Hepatic stellate cell (primary cell): ENCODE data around the gene KIF18A.
"Not testable (repeated sequence)": the region's sequence is repeated elsewhere in the genome, so short reads cannot be mapped to it uniquely, and the experiment has no call there.

Experiments
- DNase-seq: peaks from one replicate; pipeline ENCODE4 v3.0.0; 2011; ENCODE audit warnings: low spot score

Gene KIF18A

DNA sequence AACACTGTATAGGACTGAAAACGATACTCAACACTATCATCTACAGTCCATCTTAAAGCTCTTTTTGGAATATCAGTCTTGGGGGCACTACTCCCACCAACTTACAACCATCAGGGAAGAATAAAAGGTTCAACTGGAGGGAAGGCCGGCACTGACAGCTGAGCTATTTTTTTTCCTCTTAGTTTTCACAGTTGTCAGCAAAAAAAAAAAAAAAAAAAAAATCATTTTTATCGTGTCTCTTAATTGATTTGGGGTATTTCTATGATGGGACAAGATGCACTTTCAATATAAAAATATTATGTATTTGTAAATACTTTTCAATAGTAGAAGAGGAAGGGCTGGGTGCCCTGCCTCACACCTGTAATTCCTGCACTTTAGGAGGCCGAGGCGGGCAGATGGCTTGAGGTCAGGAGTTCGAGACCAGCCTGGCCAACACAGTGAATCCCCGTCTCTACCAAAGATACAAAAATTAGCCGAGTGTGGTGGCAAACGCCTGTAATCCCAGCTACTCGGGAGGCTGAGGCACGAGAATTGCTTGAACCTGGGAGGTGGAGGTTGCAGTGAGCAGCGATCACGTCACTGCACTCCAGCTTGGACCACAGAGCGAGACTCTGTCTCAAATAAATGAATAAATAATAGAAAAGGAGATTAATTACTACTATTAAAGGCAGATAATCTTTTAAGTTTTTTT lies 1.5 kb downstream of the KIF18A start:
- DNase-seq: no peak

- no peak for DNase-seq
Measured at GRCh38 chr11:28105869-28106268, 2.1 kb downstream of the KIF18A start.

DNA sequence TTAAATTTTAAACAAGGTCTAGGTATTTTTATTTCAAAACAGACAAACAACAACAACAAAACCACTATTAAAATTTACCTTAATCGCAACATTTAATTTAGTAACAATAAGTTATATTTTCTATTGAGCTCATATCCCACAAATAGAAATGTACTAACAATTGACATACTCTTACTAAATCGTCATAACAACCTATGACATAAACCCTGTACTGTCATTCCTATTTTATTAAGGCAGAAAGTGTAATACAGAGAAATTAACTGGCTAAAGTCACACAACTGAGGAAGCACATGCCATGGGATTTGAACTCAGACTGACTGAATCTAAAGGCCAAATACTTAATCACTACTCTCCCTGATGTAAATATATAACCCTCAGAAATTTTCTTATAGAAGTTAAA lies 3.0 kb downstream of the KIF18A start:
- no peak for DNase-seq

DNA sequence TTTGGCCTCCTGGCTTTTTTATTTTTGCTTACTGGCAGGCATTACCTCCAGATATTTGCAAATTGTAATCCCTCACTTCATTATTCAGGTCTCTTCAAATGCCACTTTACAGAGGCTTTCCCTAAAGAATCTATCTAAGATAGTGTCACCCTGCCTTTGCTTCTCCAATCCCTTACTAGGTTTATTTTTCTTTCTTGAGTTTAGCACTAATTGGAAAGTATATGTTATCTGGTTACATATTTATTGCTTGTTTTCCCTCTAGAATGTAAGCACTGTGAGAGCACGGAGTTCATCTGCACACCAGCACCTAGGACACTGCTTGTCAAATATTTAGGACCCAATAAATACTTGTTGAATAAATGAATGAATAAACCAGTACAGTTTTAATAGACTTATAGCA lies 3.5 kb downstream of the KIF18A start:
- DNase-seq: no peak

DNA sequence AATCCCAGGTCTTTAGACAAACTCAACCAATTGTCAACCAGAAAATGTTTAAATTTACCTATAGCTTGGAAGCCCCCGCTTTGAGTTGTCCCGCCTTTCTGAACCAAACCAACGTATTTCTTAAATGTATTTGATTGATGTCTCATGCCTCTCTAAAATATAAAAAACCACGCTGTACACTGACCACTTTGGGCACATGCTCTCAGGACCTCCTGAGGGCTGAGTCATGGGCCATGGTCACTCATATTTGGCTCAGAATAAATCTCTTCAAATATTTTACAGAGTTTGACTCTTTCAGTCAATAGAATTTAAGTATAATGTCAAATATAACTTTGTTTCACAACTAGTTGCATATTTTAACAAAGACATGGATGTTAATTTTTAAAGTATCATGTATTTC lies 5.7 kb downstream of the KIF18A start:
- not testable (repeated sequence) for DNase-seq

GRCh38 chr11:28100665-28101064 lies 7.3 kb downstream of the KIF18A start:
- no peak for DNase-seq

GRCh38 chr11:28099715-28100114 lies 8.2 kb downstream of the KIF18A start:
- no peak for DNase-seq

DNA sequence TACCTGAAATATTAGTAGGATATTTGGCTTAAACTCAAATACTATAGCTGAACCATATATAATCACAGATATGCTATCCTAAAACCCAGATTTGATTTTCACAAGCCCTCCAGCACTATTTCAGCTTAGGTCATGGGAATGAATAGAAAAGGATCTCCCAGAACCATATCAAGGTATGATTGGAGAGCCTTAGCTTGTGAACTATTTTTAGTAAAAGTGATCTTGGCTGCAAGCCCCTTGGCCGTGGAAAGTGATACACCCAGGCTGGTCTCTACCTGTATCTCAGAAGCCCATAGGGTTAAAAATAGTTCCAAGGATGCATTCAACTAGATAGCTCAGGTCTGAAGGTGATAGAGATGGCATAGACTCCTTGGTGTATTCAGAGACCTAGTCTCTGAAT lies 9.7 kb downstream of the KIF18A start:
- DNase-seq: no peak

- no peak for DNase-seq
Measured at GRCh38 chr11:28092786-28093185, 15.2 kb downstream of the KIF18A start.

- no peak for DNase-seq
Measured at GRCh38 chr11:28090052-28090749, 17.8 kb downstream of the KIF18A start.

DNA sequence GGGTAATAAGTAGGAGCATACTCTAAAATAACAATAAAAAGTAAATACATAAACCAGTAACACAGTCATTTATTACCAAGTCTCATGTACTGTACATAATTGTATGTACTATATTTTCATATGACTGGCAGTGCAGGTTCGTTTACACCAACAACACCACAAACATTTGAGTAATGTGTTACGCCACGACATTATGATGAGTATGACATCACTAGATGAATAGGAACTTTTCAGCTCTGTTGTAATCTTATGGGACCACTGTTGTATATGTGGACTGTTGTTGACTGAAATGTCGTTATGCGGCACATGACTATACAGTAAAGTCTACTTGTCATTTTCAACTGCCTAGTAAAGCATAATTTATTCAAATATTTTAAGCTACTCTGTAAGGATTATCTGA lies 18.6 kb downstream of the KIF18A start:
- no peak for DNase-seq

- DNase-seq: not testable (repeated sequence)
Measured at GRCh38 chr11:28087693-28088092, 20.3 kb downstream of the KIF18A start.

DNA sequence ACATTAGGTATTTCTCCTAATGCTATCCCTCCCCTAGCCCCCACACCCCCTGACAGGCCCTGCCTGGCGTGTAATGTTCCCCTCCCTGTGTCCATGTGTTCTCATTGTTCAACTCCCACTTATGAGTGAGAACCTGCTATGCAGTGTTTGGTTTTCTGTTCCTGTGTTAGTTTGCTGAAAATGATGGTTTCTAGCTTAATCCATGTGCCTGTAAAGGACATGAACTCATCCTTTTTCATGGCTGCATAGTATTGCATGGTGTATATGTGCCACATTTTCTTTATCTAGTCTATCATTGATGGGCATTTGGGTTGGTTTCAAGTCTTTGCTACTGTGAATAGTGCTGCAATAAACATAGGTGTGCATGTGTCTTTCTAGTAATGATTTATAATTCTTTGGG lies 20.8 kb downstream of the KIF18A start:
- not testable (repeated sequence) for DNase-seq

- DNase-seq: no peak
Measured at GRCh38 chr11:28086569-28086968, 21.4 kb downstream of the KIF18A start.

DNA sequence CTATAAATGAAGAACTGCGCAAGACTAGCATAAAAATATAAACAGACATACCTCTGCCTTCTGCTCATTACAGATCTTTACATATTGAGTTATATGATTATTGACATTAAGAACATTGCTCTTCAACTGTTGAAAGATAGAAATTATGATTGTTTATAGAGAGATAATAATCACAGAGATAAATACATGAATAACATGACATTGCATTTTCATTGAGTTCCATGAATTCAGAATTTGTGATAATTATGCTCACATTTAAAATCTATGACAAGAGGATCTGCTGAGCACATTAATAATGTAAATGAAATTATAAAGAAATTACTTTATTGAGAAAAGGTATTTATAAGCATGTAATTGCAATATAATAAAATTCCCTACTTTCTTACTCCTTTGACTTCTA lies 24.8 kb downstream of the KIF18A start:
- no peak for DNase-seq

- DNase-seq: no peak
Measured at GRCh38 chr11:28077521-28077920, 30.4 kb downstream of the KIF18A start.

DNA sequence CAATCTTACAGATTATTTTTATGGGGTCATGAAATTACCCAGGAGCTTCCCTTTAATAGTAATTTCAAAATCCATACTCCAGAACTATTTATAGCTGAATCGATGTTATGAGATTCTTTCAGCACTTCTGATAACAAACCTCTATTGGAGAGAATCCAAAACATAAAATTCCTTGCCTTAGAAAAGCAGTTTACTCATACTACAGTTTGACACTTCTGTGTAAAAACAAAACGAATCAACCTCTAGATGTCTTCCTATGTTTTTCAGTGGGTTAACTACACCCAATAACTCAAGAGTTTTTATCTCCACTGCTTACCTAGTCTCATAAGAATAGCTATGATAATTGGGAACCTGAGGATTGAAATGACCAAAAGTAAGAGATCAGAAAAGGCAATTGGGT lies 35.6 kb downstream of the KIF18A start:
- DNase-seq: peak; percentile 3

DNA sequence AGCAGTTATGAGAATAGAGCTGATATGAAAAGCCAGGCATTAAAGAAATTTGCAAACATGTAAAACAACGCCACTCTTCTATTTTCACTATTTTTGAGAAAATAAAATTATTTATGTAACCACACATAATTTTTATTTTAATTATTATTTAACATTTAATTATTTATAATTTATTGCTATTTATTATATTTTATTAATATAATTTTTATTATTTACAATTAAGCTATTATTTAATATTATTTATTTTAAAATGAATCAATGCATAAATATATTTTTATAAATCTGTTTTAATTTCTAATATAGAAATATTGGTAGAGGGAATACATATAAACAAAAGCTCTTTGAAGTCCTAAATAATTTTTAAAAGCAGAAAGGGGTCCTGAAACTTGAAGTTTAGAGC lies 36.7 kb downstream of the KIF18A start:
- DNase-seq: no peak

- DNase-seq: no peak
Measured at GRCh38 chr11:28058333-28058732, 49.6 kb downstream of the KIF18A start.

- DNase-seq: no peak
Measured at GRCh38 chr11:28054821-28055220, 53.1 kb downstream of the KIF18A start.

DNA sequence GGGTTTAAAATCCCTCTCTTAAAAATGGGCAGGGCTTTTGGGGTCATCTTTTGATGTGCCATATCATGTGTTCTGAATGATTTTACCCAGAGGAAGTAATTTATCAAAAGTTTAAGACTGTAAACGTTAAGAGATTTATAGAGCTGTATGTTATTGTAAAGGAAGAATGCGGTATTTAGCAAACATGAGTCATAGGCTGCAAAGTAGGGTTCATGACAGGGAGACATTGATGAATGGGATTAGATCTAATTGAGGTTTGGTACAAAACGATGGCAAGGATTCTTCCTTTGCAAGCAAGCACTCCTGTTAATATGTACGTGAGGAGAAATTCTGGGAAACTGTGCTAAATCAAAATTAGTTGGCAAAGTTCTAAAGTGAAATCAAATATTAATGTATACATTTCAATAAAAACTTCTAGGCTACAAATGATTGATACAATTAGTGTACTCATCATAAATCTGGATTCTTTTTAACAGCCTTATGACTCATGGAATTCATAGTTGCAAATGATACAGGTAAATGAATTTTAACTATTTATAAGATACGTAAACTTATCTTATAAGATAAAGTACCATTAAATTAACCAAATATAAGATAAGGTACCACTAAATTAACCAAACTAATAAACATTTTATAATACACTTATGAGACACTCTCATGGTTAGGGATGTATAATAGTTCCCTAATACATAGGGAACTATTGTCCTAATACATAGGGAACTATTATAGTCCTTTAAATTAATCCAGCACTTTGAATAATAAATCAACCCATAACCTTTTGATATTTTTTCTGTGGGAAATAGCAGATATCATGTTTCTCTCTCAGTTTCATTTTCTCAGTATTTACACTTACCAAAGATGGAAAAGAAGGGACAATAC lies 58.4 kb downstream of the KIF18A start:
- no peak for DNase-seq

GRCh38 chr11:28048812-28049211 lies 59.1 kb downstream of the KIF18A start:
- DNase-seq: no peak
